ENCODE results near the gene TMEM183A. TPM values are rescaled to one million over a fixed set of nuclear protein-coding genes. Genes with fewer than 3 reads are reported as not detected.

TMEM183A gene
- total RNA-seq, 1 donor from 2014 or later, result 81.9 TPM

- TF ChIP-seq, protein P1, sequence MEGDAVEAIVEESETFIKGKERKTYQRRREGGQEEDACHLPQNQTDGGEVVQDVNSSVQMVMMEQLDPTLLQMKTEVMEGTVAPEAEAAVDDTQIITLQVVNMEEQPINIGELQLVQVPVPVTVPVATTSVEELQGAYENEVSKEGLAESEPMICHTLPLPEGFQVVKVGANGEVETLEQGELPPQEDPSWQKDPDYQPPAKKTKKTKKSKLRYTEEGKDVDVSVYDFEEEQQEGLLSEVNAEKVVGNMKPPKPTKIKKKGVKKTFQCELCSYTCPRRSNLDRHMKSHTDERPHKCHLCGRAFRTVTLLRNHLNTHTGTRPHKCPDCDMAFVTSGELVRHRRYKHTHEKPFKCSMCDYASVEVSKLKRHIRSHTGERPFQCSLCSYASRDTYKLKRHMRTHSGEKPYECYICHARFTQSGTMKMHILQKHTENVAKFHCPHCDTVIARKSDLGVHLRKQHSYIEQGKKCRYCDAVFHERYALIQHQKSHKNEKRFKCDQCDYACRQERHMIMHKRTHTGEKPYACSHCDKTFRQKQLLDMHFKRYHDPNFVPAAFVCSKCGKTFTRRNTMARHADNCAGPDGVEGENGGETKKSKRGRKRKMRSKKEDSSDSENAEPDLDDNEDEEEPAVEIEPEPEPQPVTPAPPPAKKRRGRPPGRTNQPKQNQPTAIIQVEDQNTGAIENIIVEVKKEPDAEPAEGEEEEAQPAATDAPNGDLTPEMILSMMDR (IDR thresholded peaks at IDR 0.05; ENCODE audit: insufficient read depth, low read length, poor library complexity, severe bottlenecking), result no peak
- Histone ChIP-seq H3K36me3 (ENCODE audit: control insufficient read depth, insufficient read depth, low read length) (no peaks in the 10 kb centered on the region), H3K4me3 (ENCODE audit: low read depth, low read length) (no peak overlapping the region), H3K27me3 (ENCODE audit: control insufficient read depth, insufficient read depth, low read length) (peaks cover 2% of the 10 kb centered on the region)
- no peak for DNase-seq (ENCODE audit: low read depth)
Measured at GRCh38 chr1:203033287-203033686, 26.1 kb downstream of the TMEM183A start.

DNA sequence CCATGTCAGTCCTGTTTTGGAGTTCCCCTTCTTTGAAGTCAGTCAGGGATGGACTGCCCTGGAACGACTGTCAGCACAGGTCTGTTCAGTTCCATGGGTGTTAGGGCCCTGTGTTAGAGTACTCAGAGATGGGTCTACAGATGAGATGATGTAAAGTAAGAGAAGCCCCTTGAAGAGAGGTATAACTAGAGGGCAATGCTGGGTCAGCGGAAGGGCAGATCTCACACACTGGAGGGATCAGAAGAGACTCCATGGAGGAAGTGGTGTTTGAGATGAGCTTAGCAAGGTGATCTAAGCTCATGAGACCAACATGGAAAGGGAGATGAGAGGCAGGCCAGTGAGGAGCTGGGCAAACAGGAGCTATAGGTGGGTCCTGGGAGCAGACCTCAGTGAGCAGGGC lies 26.7 kb downstream of the TMEM183A start:
- no peak for DNase-seq (ENCODE audit: low read depth)
- Histone ChIP-seq H3K4me3 (ENCODE audit: low read depth, low read length) (no peak overlapping the region), H3K27me3 (ENCODE audit: control insufficient read depth, insufficient read depth, low read length) (peaks cover 2% of the 10 kb centered on the region), H3K36me3 (ENCODE audit: control insufficient read depth, insufficient read depth, low read length) (no peaks in the 10 kb centered on the region)
- TF ChIP-seq, protein P1 (IDR thresholded peaks at IDR 0.05; ENCODE audit: insufficient read depth, low read length, poor library complexity, severe bottlenecking), result no peak

GRCh38 chr1:203034422-203035110 lies 27.4 kb downstream of the TMEM183A start:
- Histone ChIP-seq H3K4me3 (ENCODE audit: low read depth, low read length) (no peak overlapping the region), H3K36me3 (ENCODE audit: control insufficient read depth, insufficient read depth, low read length) (no peaks in the 10 kb centered on the region), H3K27me3 (ENCODE audit: control insufficient read depth, insufficient read depth, low read length) (peaks cover 2% of the 10 kb centered on the region)
- no peak for DNase-seq (ENCODE audit: low read depth)
- TF ChIP-seq, protein P1 (IDR thresholded peaks at IDR 0.05; ENCODE audit: insufficient read depth, low read length, poor library complexity, severe bottlenecking), result no peak

GRCh38 chr1:203035111-203036000 lies 28.2 kb downstream of the TMEM183A start:
- H3K36me3 ChIP-seq (ENCODE audit: control insufficient read depth, insufficient read depth, low read length), result no peaks in the 10 kb centered on the region
- TF ChIP-seq, protein P1 (IDR thresholded peaks at IDR 0.05; ENCODE audit: insufficient read depth, low read length, poor library complexity, severe bottlenecking), result no peak
- no peak overlapping the region for H3K4me3 ChIP-seq (ENCODE audit: low read depth, low read length)
- no peak for DNase-seq (ENCODE audit: low read depth)
- peaks cover 2% of the 10 kb centered on the region for H3K27me3 ChIP-seq (ENCODE audit: control insufficient read depth, insufficient read depth, low read length)

DNA sequence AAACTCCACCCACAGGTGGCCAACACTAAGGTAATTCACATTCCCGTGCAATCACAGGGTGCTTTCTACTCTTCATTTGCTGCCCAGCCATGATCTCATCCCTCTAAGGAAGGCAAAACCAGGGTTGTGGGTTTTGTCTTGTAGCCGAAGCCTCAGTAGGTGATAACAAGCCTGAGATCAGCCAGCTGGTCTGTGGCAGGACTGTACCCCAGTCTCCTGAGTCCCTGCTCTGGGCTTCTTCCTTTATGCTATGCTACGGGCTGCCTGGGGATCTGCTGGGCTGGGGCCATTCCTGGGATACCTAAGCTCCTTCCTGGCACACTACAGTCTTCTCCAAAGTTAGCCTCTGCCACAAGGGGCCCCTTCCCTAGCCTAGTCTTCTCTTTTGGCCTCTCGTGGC lies 29.0 kb downstream of the TMEM183A start:
- TF ChIP-seq, protein P1 (IDR thresholded peaks at IDR 0.05; ENCODE audit: insufficient read depth, low read length, poor library complexity, severe bottlenecking), result no peak
- Histone ChIP-seq H3K36me3 (ENCODE audit: control insufficient read depth, insufficient read depth, low read length) (no peaks in the 10 kb centered on the region), H3K4me3 (ENCODE audit: low read depth, low read length) (no peak overlapping the region), H3K27me3 (ENCODE audit: control insufficient read depth, insufficient read depth, low read length) (peaks cover 2% of the 10 kb centered on the region)
- DNase-seq (ENCODE audit: low read depth), result no peak

Data from kidney epithelial cell (primary cell).